KG1 (cell line): ENCODE measurements around the gene THRAP3.

ENCODE experiments used
- DNase-seq: peaks from one replicate; lab custom pipeline; 2025; lab: John Stamatoyannopoulos, UW

THRAP3 gene

DNA sequence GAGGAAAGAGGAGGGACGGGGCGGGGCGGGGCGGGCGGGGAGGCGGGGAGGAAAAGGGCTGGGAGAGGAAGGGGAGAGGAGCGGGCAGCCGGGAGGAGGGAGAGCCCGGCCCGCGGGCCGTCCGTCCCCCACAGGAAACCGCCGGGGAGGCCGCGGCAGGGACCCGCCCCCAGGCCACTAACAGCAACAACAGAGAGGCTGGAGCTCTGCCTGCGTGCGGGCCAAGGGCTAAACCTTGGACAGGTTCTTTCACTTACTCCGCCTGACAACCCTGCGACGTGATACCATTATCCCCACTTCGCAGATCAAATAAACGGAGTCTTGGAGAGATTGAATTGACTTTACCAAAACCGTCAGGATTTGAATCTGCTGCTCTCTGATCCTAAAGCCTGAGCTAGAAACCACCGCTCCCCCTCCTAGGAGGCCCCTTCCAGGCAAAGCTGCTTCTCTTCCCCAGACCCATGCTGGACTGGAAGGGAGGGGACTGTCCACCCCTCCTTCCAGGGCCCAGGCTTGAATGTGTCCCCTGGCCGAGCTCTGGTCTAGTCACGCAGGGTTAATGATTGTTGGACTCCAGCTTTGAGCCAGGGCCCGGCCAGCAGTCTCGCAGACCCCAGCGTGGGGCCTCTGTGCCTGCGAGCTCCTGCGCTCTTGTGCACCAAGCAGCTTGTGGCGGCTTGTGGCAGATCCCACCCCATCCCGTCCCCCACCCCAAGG, 99.6 kb downstream of the THRAP3 start, which contains the start of gene EVA1B:
Gene EVA1B (minus strand): TSS at position 10 of the 717 bp plus-strand sequence. CDS start 608 bp downstream, outside the sequence.
- DNase-seq: peak; percentile 37

DNA sequence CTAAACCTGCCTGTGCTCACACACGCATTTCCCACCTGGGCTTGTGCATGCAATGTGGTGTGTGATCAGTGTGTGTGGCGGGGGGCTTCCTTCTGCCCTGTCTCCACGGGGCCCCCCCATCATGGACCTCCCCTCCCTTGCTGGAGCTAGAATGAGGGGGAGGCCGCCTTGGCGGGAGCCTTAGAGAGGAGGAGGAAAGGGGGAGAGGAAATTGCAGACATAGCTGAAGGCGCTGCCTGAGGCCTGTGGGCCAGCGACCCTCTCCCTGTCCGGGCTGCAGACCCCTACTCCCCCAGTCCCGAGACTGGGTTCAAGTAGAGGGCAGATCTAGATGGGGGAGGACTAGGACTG, 100.1 kb downstream of the THRAP3 start:
- no peak for DNase-seq

DNA sequence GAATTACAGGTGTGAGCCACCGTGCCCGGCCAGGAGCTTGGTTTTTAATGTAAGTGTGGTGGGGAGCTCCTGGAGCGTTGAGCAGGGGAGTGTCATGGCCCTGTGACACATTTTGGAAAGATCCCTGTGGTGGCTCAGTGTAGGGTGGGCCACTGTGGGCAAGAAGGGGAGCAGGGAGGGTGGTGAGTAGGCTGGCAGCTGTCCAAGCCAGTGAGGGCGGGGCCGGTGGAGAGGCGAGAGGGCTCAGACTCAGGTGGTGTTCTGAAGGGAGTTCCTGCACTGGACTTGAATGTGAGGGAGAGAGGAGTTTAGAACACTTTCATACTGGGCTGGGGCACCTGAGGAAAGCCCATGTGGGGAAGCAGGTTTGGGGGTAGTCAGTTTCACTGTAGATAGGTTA, 102.3 kb downstream of the THRAP3 start:
- DNase-seq: no peak

DNA sequence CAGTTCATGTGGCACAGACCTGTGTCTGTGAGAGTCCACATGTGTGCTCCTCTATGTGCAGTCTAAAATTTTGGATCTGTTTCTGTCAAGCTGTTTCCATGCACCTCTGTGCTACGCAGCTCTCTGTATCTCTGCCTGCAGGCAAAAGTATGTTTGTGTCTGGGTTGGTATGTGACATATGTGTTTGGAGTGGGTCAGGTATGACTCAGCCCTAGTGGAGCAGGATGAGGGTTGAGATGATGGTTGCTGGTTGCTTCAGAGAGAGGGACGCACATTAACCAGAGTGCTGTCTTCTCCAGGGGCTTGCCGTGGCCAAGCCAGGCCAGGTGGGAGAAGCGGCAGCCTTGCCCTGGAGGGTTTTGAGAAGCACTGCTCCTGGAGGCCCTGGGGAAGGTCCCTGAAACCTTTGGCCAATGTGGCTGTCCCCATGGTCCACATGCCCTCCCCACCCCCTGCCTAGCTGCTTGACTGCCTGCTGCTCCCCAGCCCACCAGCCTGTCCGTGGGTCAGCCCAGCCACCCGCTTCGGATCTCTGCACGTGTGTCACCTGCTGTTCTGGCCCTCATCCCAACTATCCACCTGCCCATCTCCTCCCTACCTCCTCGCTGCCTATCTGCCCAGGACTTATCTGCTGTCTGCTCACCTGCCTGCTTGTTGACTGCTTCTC, 103.3 kb downstream of the THRAP3 start:
- DNase-seq: no peak

DNA sequence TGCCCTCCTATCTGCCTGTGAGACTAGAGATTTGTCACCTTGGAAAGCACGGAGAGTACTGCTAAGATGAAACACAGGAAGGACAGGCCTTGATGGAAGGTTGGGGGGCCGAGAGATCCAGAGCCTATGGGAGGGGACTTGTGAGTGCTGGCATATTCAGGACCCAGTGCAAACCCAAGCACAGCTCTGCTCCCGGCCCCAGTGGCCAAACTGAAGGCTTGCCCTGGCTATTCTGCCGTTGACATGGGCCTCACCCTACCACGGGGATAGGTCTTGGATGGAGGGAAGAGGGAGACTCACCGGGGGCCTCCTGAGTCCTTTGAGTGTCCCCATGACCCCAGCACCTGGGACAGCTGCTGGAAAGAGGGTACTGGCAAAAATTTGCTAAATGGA, 103.8 kb downstream of the THRAP3 start:
- DNase-seq: no peak

DNA sequence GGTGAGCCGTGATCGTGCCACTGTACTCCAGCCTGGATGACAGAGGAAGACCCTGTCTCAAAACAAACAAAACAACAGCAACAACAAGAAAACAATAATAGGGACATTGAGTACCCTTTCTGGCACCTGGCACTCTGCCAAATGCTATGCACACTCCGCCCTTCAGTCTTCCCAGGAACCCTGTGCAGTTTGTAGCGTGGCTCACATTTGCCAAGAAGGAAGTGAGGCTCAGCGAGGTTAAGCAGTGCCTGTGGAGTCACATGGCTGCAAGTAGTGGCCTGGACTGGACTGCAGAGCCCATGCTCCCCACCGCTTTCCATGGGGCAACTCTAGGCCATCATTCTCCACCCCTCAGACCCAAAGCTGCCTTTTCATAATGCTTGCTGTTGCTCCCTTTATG, 104.5 kb downstream of the THRAP3 start:
- DNase-seq: no peak

DNA sequence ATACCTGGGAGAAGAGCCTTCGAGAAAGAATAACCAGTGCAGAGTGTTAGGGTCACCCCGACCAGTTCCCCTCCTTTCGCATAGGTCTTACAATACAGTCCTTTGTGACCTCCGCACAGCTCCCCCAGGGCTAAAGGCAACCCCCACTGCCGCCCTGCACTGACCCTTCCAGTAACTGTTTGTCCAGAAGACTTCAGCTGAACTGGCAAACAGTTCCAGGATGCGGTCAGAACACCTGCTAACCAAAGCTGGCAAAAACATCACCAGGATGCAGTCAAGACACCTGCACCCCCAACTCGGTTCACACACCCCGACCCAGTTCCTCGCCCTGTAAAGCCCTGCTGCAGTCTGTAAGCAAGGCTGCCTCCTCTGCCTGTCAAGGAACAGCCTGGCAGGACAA, 105.6 kb downstream of the THRAP3 start:
- DNase-seq: no peak

DNA sequence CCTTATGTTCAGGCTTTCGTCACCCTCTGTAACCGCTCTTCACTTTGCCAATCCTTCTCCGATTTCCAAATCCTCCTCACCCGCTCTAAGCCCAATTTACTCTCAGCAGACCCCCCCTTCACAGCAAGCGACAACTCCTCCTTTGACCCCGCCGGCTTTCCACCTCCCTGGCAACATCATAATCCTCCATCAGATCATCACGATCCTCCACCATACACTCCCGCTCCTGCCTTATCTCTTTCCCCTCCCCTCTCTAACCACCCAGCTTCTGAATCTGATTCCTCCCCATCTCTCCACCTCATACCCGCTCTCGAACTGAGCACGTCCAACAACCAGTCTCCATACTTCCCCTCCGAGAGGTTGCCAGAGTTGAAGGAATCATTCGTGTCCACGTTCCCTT, 106.7 kb downstream of the THRAP3 start:
- no peak for DNase-seq

DNA sequence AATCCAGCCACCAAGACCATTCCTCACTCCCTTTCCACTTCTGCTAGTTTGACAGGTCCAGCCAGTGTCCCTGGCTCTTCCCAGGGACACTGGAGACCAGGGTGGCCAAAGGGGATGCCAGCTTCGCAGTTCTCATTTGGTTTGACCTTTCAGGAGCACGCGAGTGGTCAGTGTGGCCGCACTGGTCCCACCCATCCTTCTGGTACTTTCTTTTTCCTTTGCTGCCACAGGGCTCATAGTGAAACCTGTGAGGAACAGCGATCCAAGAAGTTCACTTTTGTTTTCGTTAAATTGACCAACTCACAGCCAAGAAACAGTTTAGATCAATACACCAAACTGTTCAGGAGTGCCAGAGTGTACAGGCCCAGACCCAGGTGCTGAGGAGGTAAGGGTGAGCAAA, 113.6 kb downstream of the THRAP3 start:
- DNase-seq: no peak

DNA sequence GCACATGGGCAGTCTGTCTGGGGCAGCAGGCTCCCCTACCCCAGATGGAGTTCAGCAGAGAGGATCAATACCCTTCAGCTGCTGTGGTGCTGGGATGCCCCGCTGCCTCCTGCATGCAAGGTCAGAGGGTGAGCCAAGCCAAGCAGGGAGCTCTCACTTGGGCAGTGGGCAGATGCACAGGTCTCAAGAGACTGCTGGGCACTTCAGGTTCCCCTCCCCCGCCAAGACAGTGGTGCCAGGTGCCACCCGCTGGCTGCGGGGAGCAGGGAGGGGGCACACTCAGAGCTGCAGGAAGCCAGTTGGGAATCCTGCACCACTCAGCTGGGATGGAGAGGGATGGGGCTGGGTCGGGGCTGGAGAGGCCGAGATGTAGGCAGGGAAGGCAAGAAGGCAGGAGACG, 115.0 kb downstream of the THRAP3 start:
- no peak for DNase-seq

DNA sequence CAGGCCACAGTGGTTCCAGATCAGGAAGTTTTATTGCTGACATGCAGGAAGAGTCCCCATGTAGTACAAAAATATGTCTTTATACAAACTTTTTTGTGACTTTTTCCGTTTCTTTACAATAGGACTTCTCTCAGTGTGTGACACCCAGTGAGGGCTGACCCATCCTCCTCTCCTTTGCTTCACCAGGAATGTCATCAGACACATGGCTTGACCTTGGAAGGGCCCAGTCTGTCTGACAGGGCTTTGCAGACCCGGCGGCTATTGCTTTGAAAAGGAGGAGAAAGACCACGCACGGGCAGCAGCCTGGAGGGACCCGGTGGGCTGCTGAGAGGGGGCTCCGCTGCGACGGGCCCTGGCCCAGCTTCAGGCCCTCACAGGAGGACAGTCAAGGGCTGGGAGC, 115.4 kb downstream of the THRAP3 start:
- no peak for DNase-seq

DNA sequence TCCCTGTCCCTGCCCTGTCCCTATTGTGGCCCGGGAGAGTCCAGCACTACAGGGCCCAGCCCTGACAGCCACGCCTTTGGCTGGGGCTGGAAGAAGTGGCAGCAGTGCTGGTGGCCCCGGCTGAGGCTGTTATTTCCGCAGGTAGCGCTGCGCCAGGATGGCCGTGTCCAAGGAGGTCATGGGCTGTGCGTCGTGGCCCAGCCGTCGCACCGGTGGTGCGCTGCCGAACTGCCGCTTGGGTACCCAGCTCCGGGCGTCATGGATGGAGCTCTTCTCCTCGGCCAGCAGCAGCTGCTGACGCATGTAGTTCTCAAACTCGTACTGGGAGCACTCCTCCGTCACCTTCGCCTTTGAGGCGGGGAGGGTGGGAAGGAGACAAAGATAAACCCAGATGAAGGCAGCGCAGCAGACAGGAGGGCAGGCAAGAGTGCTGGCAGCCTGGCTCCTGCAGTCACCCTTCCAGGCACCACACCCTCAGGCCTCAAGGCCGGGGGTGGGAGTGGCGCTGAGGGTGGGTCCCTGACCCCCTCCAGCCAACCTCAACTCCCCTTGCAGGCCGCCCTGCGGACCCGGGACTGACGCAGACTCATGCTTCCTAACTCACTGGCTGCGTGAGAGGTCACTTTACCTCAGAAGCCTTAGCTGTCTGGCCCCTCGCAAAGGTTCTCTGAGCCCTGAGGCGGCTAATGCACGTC, 117.5 kb downstream of the THRAP3 start:
- DNase-seq: no peak

DNA sequence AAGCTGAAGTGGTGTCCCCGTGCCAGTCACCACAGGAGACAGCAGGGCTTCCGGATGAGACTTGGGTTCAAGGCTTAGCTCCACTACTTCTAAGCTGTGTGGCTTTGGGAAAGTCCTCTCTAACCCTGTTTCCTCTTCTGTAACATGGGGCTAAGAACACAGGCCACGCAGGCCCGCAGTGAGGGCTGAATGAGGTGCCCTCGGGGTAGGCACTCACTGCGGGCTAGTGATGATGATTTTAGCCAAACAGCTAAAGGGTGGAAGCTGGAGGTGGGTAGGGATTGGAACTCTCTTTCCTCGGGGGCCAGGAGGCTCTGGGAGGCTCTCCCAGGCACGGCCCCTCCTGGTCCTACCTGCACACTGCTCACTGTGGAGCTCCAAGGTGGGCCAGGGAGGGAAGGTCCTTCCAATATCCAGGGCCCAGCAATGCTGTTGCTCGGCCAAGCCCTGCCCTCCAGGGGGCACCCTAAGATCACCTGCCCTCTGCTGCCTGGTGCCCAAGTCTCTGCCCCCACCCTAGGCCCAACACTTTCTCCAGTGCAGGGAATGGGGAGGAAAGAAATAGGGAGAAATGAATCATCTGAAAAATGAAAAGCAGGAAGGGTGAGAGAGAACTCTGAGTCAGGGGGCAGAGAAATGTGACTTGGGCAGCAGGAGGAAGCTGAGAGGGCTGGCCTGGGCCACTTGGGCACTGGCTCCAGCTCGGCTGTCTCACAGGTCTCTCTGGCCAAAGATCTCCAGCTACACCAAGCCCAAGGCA, 118.4 kb downstream of the THRAP3 start:
- no peak for DNase-seq

DNA sequence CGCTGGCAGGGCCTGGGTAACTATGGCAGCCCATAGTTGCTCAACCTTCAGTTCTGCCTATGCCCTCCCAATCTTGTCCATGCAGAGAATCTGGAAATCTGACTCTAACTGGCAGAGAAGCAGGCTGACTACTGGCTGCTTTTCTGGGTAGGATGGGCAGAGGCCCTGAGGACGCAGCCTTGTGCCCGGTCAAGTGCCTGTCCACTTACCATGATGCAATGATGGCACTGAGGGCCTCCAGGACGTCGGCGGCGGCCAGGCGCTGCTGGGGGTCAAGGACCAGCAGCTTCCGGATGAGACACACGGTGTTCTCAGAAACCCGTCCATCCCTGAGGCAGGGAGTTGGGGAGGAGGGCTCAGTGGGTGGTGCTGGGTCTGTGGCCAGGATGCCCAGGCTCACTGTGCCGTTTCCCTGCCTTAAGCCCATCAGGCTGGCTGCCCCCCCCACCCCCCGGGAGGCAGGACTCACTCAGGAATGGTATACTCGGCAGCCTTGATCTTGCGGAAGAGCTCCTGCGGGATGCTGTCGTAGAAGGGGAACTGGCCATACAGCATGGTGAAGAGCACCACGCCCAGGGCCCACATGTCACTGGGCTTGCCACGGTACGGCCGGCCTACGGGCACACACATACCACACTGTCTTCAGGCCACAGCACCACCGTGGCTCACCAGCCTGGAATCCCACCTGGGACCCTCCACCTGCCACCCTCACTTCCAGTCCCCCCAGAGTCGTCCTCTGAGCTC, 119.6 kb downstream of the THRAP3 start:
- DNase-seq: no peak

DNA sequence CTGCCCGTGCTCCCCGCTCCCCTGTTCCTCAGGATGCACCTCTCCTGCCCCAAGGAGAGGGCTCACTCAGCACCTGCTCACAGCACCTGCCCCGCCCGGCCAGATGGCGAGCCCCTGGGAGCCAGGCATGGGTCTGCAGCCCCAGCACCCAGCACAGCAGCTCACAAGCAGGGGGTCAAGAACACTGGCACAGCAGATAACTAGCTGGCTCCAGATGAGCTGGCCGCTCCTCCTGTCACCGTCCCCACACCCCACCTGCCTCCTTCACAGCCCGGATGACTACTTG, 120.1 kb downstream of the THRAP3 start:
- no peak for DNase-seq

DNA sequence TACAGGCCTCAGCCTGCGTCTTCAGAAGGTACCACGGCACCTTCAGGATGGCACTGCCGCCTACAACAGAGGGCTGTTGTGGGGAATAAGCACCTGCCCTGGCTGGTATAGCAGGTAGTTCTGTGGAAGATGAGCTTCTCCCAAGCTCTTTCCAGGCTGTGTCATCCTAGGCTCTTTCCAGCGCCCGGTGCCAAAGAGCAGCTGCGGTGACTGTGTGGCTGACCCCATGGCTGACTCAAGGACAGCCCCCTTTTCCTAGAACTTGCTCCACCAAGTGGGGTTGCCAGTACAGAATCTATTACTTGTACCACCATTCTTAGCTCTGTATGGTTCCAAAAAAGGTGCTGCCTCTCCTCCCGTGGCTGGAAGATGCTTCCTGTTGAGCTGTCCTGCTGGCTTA, 121.1 kb downstream of the THRAP3 start:
- no peak for DNase-seq

DNA sequence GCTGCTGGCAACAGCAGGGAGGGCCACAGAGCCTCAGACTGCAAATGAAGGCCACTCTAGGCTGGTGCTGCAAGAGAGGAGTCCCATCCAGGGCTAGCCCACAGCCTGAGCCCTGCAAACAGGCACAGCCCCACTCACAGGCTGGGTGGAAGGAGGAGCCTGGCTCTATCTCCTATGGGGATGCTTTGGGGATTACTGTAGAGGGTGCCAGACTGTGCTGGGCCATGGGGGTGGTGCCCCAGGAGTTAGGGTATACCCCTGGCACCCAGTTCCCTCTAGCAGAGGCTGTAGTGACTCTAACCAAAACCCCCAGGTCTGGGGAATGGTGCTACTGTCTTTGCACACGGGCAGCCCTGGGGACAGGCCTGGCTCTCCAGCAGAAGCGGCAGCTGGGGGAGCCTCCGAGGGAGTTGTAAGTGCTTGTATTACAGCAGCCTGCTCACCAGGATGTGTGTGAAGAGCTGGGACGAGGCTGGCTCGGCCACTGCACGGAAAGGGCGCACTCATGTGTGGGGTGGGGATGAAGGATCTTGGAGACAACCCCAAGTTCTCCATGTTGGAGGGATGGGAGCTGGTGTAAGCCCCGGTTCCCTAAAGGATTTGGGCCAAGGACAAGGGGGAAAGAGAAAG, 122.6 kb downstream of the THRAP3 start:
- DNase-seq: no peak

DNA sequence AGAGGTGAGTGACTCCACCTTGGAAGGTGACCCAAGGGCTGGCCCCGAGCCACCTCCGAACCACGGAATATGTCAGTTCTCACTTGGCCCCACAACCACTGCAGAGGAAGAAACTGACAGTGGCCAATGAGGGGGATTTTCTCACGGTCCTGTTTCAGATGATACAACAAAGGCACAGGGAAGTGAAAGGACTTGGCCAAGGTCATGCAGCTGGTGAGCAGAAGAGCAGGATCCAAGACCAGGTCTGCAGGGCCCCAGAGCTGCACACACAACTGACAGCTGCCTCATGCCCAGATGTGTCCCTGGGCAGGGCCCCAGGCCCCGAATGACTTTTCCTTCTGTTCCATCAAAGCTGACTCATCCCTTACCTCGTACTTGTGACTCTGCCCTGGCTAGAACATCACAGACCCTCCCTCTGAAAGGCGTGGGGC, 125.0 kb downstream of the THRAP3 start:
- DNase-seq: no peak

DNA sequence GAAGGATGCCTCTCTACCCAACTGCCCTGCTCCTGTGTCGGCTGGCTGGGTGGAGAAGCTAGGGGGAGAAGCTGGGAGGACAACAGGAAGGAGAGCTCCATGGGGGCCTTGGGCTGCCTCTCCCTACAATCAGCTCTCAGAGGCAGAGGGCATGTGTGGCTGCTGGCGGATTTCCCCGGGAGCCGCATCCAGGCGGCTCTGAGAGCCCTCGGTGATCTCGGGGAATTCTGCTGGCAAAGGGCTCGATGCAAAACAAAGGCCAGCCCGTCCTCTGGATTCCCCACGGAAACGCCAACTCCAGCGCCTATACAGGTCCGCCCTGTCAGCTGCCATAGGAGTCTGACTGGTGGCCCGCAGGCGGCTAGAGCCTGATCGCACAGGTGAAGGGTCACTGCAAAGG, 125.6 kb downstream of the THRAP3 start:
- no peak for DNase-seq

DNA sequence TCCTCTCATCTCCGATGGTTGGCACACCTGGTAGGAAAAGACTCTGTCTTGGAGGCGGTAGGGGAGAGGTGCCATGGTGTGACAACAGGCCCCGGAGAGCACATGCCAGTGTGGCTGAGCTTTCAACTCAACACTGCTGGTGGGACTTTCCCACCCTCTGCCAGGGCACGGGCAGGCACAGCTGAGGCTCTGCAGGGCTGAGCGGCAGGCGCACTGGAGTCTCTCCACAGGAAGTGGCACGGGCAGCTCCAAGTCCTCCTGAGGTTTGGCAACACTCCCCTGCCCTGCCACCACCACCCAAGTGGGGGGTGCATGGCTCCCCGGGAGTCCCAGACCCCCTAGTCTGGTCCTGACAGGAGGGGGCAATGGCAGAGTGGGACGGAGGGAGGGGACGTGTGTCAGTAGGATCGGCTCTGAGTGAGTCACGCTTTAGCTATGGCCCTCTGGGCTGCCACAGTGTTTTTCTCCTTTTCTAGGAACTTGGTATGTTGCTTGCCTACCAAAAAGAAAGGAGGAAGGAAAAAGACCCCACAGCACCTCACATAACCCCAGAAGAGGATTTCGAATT, 126.5 kb downstream of the THRAP3 start:
- no peak for DNase-seq
